ENCODE measurements around the gene ZNF132.

DNA sequence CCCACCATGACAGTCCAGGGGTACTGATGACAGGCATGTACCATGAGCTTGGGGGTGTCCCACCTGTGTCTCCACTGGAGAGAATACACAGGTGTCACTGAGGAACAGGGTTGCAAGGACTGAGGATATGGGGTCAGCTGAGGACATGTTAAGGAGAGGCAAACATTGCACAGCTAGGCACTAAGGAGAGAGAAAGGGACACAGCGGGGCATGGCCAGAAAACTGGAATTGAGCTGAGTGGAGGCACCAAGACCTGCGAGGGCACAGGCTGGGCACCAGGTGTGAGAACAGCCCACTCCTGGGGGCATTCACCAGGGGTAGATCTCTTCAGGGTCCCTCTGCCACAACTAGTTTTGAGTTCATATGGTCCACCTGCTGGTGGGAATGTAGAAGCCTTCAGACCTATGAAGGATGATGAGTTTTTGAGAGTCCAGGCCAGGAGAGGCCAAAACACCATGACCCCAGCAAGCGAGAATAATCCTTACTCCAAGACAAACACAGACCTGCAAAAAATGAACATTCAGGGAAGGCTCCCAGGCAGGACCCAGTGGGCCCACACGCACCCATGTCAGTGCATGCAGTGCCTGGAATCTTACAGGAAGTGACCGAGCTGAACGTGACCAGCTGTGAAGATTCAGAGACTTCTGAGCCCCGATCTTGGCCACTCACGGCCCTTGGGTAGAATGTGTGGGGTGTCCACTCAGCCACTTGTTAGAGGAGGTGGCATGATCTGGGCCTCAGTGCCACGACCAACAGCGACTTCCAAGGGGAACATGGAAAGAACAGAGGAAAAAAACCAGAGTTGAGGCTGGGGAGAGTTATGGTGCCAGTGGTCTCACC, 32.9 kb downstream of the ZNF132 start:
- TF ChIP-seq, protein P1, sequence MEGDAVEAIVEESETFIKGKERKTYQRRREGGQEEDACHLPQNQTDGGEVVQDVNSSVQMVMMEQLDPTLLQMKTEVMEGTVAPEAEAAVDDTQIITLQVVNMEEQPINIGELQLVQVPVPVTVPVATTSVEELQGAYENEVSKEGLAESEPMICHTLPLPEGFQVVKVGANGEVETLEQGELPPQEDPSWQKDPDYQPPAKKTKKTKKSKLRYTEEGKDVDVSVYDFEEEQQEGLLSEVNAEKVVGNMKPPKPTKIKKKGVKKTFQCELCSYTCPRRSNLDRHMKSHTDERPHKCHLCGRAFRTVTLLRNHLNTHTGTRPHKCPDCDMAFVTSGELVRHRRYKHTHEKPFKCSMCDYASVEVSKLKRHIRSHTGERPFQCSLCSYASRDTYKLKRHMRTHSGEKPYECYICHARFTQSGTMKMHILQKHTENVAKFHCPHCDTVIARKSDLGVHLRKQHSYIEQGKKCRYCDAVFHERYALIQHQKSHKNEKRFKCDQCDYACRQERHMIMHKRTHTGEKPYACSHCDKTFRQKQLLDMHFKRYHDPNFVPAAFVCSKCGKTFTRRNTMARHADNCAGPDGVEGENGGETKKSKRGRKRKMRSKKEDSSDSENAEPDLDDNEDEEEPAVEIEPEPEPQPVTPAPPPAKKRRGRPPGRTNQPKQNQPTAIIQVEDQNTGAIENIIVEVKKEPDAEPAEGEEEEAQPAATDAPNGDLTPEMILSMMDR (IDR thresholded peaks at IDR 0.05) = peak in 2 of 7 experiments; percentile 17 to 31
- no peak for TF ChIP-seq POLR2A (IDR thresholded peaks at IDR 0.05)

Measured in body of pancreas (tissue), 4 donors.